ENCODE measurements around the gene VEZT.

GRCh38 chr12:95178136-95178535 is 39.5 kb upstream of the VEZT start:
- TF ChIP-seq CTCF (conservative IDR thresholded peaks at IDR 0.05 in 1 of 2, IDR thresholded peaks at IDR 0.05 in 1 of 2; ENCODE audit: extremely low read depth in 1 of 2, insufficient read depth in 1 of 2, low read depth in 1 of 2, low read length in 2 of 2), result no peak
- TF ChIP-seq EZH2 (IDR thresholded peaks at IDR 0.05; ENCODE audit: borderline replicate concordance, low read length), result no peak
